A673 (cell line): ENCODE results near the gene ZNF592. TPM values are rescaled to one million over a fixed set of nuclear protein-coding genes. Genes with fewer than 3 reads are reported as not detected.

ENCODE experiments used
- BruUV-seq: library from RNA; stranded (reverse); fragments of 400-500 nt; replicated peaks from 2 replicates; lab custom pipeline; 2021; lab: Mats Ljungman, UMichigan
- CTCF ChIA-PET: fragments of 300-600 bp; sonication (Branson Sonifier 250); formaldehyde crosslinking; loops from one replicate; lab custom pipeline; 2022; ENCODE audit warnings: antibody characterized with exemption; lab: Charles Lee
- POLR2A ChIA-PET: fragments of 300-600 bp; sonication (Branson Sonifier 250); formaldehyde crosslinking; loops from one replicate; lab custom pipeline; 2022; ENCODE audit warnings: antibody characterized with exemption; ENCODE audit not compliant: low non-redundant PET; lab: Charles Lee
- DNase-seq: peaks from one replicate; pipeline ENCODE4 v3.0.0-alpha.2; 2015; ENCODE audit warnings: low spot score
- H3K27ac ChIP-seq: fragments of 200-600 bp; sonication (generic); 2 replicates; pipeline ENCODE4 v1.5.1; 2016; ENCODE audit warnings: mixed run types, low read depth, mild to moderate bottlenecking, mixed read lengths, antibody characterized with exemption, low read length; ENCODE audit not compliant: poor library complexity, severe bottlenecking
- H3K27me3 ChIP-seq: fragments of 200-600 bp; sonication (generic); replicated peaks from 2 replicates; pipeline ENCODE4 v1.6.1; 2017; ENCODE audit warnings: mixed run types, low read depth, mild to moderate bottlenecking, mixed read lengths, antibody characterized with exemption, low read length; ENCODE audit not compliant: insufficient read depth, poor library complexity
- H3K36me3 ChIP-seq: fragments of 200-600 bp; sonication (generic); 2 replicates; pipeline ENCODE4 v1.6.1; 2016; ENCODE audit warnings: mixed run types, mild to moderate bottlenecking, mixed read lengths, antibody characterized with exemption, low read length; ENCODE audit not compliant: insufficient read depth, poor library complexity, severe bottlenecking
- H3K4me1 ChIP-seq: fragments of 200-600 bp; sonication (generic); 2 replicates; pipeline ENCODE4 v1.6.1; 2017; ENCODE audit warnings: mixed run types, mild to moderate bottlenecking, mixed read lengths, antibody characterized with exemption, low read length; ENCODE audit not compliant: insufficient read depth, poor library complexity, severe bottlenecking
- H3K4me3 ChIP-seq: fragments of 200-600 bp; sonication (generic); 2 replicates; pipeline ENCODE4 v1.5.1; 2016; ENCODE audit warnings: low read depth, mixed run types, mild to moderate bottlenecking, mixed read lengths, low read length; ENCODE audit not compliant: poor library complexity, severe bottlenecking
- H3K9me3 ChIP-seq: fragments of 200-600 bp; sonication (generic); 2 replicates; pipeline ENCODE4 v1.6.1; 2016; ENCODE audit warnings: mixed run types, low read depth, mild to moderate bottlenecking, mixed read lengths, antibody characterized with exemption, low read length; ENCODE audit not compliant: poor library complexity, severe bottlenecking
- CTCF ChIP-seq: fragments of 300-800, 200-600 bp; sonication (generic); conservative IDR thresholded peaks from 2 replicates; pipeline ENCODE4 v1.5.1; 2017; ENCODE audit warnings: low read depth, mild to moderate bottlenecking, antibody characterized with exemption, low read length, moderate library complexity, mixed read lengths
- EZH2 ChIP-seq: fragments of 200-600 bp; sonication (generic); IDR thresholded peaks from 2 replicates; pipeline ENCODE4 v1.6.1; 2017; ENCODE audit warnings: borderline replicate concordance, low read depth, mild to moderate bottlenecking, mixed read lengths, antibody characterized with exemption, low read length; ENCODE audit not compliant: poor library complexity, severe bottlenecking
- intact Hi-C: fragments of 100-400 bp; cut with micrococcal nuclease; formaldehyde crosslinking; loops from one replicate; pipeline ENCODE4 v1.10.0; 2022; ENCODE audit not compliant: unreplicated experiment
- total RNA-seq: library from RNA; stranded (reverse); gene quantifications from 2 replicates; pipeline ENCODE4 v1.2.3, GENCODE V29; 2021

Gene ZNF592
- total RNA-seq, 1 experiment from 2014 or later: 37.2 TPM

- Histone ChIP-seq H3K9me3 (no peaks in the 10 kb centered on the region), H3K27ac (no peak overlapping the region), H3K27me3 (no peaks in the 10 kb centered on the region), H3K36me3 (peaks cover 23% of the 10 kb centered on the region), H3K4me3 (no peak overlapping the region), H3K4me1 (no peaks in the 10 kb centered on the region)
- intact Hi-C loops: no loop called here
- no peak for TF ChIP-seq EZH2
- no peak for TF ChIP-seq CTCF
- BruUV-seq: no TSS peak
- ChIA-PET CTCF (no interaction called here), POLR2A (no interaction called here)
- no peak for DNase-seq
These were observed 56.8 kb downstream of the ZNF592 start for GRCh38 chr15:84805221-84805620.

GRCh38 chr15:84807228-84807627 lies 58.8 kb downstream of the ZNF592 start:
- no TSS peak for BruUV-seq
- CTCF ChIA-PET: no interaction called here

GRCh38 chr15:84810073-84810840 lies 61.9 kb downstream of the ZNF592 start:
- Histone ChIP-seq H3K27ac (no peak overlapping the region), H3K36me3 (no peaks in the 10 kb centered on the region), H3K4me1 (no peaks in the 10 kb centered on the region), H3K4me3 (no peak overlapping the region), H3K27me3 (no peaks in the 10 kb centered on the region), H3K9me3 (no peaks in the 10 kb centered on the region)
- intact Hi-C loops: no loop called here
- ChIA-PET POLR2A (no interaction called here), CTCF (no interaction called here)
- BruUV-seq: no TSS peak
- TF ChIP-seq CTCF (no peak), EZH2 (no peak)
- no peak for DNase-seq

More at GRCh38 chr15:84807228-84807627, 58.8 kb downstream of the ZNF592 start:
- DNase-seq: no peak
- TF ChIP-seq CTCF (no peak), EZH2 (no peak)
- Histone ChIP-seq H3K4me3 (no peak overlapping the region), H3K27me3 (no peaks in the 10 kb centered on the region), H3K27ac (no peak overlapping the region), H3K9me3 (no peaks in the 10 kb centered on the region), H3K36me3 (peaks cover 6% of the 10 kb centered on the region), H3K4me1 (no peaks in the 10 kb centered on the region)
- POLR2A ChIA-PET: no interaction called here
- intact Hi-C loops: no loop called here
